Epidermal melanocyte (primary cell): ENCODE data around the gene GDF2.

Source experiments
- DNase-seq: peaks from one replicate; pipeline ENCODE4 v3.0.0; 2011; ENCODE audit warnings: low spot score; ENCODE audit not compliant: insufficient read length

Gene GDF2

DNA sequence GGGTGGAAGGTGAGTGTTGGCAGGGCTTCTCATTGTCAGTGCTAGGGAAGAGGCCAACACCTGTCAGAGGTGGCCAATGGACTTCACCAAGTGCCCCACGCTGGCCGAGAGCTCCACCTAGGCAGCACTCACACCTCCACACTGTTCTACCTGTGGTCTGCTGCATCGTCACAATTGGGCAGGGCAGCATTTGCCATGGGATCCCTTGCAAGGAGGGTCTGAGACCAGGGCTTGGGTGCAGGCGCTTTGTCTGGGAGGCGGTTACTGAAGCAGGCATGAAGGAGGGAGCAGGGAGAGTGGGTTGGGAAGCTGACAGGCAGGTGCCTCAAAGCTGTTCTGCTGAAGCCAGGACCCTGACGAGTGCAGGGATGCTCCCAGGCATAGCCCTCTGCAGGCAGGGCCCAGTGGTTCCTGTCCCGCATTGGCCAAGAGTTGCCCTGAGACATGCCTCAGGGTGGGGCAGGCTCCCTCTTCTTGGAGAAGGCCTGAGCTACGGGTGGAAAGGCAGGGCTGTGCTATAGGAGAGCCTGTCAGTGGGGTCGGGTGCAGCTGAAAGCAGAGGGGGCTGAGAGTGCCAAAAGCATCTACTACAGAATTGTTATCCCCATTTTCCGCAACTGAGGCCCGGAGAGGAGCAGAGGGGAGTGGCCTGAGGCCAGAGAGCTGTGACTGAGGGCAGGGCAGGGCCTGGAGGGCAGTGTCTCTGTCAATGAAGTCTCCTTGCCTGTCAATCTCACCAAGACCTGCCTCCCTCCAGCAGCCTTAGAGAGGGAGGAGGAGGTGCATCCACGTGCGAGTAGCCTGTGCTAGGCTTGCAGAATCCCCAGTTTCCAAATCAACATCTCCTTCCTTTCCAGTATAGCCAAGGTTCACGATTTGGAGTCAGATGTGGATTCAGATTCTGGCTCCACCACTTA is 29.9 kb downstream of the GDF2 start:
- no peak for DNase-seq

DNA sequence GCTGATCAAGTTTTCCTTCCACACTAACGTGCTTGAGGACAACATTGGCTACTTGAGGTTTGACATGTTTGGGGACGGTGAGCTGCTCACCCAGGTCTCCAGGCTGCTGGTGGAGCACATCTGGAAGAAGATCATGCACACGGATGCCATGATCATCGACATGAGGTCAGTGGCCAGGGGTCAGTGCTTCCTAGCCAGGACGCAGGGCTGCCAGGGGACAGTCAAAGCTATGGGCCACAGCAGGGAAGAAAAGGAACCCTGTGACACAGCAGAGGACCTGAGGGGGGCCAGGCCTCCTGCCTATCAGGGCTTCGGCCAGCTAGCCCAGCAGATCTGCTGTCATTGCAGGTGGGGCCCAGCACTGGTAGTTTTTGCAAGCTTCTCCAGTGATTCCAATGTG is 31.1 kb downstream of the GDF2 start:
- no peak for DNase-seq

DNA sequence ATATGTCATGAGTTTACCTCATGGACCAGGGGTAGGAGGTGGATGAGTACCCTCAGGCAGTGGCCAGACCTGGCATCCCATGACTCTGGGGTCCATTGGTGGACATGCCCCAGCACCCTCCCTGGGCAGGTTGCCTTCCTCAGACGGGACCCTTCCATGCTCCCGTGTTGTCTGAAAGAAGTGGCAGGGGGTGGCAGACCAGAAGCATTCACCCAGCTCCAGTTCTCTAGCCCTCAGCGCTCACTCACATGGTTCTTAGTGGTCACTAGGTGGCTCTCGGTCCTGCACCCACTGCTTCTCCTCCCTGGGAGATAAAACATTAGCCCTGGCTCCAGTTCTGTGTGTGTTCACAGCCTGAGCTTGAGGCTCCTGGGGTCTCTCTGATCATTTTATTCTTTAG is 31.9 kb downstream of the GDF2 start:
- DNase-seq: no peak

DNA sequence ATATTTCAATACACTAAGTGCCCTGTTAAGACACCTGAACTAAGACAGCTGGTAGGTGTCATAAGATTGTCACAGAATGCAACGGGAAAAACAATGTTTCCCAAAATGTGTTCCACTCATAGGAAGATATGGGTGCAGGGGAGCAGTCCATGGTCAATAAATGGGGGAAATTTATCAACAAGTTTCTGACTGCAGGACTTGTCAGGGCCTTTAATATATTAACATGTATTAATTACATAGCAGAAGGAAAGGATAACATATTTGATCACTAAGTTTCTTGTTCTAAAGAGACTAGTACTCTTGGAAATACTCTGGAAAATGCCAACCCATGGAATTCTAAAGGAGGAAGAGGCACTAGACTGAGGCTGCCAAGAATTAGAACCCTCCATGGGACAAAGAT is 32.6 kb downstream of the GDF2 start:
- DNase-seq: no peak

DNA sequence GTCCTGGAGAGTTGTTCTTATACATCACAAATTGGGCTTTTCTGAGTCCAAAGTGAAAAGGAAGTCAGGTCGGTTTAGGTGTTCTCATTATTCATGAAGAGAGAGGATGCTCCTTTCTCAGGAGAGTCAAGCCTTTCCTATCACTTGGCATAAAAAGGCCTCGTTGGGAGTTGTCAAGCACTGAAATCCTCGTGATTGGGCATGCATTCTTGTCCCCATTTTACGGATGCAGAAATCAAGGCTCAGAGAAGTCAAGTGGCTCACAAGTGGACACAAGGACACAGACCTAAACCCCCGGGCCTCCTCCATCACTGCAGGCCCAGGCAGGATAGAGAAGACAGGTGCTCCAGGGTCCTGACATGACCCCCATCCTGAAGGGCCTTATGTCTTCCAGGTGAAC is 34.5 kb downstream of the GDF2 start:
- DNase-seq: no peak

DNA sequence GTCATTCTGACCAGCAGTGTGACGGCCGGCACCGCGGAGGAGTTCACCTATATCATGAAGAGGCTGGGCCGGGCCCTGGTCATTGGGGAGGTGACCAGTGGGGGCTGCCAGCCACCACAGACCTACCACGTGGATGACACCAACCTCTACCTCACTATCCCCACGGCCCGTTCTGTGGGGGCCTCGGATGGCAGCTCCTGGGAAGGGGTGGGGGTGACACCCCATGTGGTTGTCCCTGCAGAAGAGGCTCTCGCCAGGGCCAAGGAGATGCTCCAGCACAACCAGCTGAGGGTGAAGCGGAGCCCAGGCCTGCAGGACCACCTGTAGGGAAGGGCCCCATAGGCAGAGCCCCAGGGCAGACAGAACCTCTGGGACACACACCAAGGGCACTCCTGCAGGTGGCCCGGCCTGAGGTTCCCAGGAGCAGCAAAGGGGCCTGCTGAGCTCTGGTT is 34.9 kb downstream of the GDF2 start:
- no peak for DNase-seq

DNA sequence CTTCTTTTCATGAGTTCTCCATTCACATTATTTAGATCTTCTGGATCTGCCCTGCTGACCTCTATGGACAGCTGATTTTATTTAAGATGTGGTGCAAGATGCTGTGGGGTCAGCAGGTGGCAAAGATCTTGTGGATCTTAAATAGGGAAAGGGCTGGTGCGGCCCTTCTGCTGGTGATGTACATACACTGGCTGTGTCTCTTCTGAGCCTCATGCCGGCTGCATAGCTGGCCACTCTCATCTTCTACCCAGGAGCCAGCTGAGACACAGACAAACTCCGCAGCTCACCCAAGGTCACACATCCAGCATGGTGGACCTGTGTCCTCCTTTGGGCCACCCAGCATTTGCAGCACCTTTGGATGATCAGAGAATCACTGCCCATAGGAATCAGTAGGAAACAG is 35.7 kb downstream of the GDF2 start:
- DNase-seq: no peak

DNA sequence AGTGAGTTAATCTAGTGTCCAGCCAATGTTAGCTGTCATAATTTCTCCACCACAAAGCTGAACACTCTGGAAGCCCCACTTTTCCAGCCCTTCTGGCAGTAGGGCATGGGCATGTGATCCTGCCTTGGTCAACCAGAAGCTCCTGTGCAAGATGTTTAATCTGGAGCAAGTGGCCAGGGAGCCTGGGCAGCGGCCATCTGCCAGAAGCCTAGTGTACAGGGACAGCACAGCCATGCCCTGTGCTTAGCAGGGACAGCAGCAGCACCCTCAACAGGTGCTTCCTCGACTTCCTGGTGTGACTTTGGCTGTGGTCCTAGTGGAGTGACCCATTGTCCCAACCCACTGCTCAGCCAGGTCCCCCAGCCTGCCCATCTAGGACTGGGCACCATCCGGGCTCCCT is 36.2 kb downstream of the GDF2 start:
- no peak for DNase-seq

DNA sequence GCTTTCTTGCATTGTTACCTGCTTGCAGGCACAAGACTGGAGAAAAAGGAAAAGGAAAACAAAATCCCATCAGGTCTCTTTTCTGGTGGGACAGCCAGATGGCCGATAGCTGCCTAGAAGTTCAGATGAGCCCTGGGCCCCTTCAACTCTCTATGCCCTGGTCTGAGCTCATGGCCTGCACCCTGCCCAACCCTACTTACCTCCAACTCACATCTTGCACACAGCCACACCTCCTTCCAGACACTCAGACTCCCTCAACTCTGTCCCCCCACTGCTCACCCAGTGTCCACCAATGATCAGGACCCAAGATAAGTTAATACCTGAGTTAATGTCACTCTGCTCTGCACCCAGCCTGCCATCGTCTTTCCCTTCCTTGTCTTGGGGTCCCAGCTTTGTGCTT is 36.8 kb downstream of the GDF2 start:
- no peak for DNase-seq

DNA sequence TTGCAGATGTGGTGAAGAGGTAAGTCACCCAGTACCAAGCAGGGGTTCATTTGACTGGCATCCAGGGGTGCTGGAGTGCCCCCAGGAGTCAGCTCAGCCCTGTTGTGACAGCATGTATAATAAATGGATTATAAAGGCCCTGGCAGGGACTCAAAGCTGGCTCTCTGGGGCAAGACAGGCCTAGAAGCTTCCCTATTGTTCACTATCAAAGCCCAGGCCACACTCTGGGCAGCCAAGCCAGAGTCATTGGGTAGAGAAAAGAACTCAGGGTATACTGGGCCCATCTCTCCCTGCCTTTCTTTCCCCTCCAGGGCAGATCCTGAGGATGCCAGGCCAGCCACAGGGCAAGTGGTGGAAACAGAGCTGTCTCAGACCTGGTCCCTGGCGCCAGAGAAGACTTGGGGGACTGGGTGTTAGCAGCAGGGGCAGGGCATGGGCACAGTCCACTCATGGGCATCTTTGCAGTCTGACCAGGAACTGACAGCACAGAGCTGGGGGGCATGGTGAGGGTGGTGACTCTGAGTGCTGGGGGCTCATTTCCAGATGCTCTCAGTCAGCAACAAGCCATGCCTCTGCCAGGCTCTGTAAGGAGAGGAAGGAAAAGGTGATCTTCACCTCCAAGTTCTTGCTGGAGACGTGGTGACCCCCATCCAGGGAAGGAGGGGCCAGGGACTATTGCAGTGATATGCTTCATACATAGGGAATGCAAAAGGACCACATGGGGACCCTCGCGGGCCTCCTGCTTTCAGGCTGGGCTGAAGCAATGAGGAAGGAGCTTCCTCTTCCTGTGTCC is 37.6 kb downstream of the GDF2 start:
- DNase-seq: no peak

DNA sequence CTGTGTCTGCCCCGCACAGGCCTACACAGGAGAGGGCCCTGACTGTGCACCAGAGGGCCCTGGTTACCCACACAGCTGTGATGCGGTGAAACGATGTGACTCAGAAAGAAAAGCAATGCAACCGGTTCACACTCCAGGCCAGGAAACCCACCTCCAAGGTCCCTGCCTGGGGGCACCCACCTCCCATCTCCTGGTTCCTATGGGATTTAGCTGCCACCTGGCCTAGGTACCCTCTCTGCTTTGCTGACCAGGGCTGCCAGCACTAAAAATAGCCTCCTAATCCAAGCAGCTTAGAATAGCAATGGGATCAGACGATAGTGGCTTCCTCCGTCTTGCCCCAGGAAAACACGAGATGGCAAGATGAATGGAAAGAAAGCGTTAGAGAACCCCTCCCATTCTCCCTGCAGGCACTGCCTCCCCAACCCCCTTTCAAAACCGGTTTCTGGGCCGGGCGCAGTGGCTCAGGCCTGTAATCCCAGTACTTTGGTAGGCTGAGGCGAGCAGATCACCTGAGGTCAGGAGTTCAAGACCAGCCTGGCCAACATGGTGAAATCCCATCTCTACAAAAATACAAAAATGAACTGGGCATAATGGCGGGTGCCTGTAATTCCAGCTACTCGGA is 38.3 kb downstream of the GDF2 start:
- DNase-seq: no peak

DNA sequence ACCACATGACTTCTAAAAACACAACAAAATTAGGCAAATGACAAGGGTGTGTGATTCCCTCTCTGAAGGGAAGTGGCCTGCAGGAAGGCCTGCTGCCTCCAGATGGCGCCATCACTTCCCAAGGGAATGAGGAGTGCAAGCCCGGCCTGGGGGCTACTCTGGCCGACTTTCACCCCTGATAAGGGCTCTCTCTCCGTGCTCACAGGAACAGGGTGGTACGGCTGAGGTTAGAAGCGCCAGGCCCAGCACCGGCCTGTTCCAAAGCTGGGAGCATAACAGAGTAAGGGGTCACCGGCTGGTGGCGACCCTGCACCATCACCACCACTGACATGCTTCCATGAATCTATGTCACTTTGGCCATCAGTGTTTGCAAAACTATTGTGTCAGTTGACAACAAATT is 39.0 kb downstream of the GDF2 start:
- no peak for DNase-seq

DNA sequence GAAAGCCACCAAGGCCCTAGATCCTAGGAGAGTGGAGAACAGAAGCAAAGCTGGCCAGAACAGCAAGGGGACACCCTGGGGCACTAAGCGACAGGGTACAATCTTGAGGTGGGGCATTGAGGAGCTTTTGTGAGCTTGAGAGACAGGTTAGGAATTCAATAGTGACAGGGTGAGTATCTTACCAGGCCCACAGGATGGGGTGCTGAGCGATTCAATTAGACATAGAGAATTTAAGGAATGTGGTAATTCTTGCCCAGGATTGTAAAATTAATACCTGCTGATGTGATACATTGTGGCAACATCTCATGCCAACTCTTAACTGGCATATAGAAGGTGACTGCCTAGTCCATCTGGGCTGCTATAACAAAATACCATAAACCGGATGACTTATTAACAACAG is 39.9 kb downstream of the GDF2 start:
- no peak for DNase-seq

DNA sequence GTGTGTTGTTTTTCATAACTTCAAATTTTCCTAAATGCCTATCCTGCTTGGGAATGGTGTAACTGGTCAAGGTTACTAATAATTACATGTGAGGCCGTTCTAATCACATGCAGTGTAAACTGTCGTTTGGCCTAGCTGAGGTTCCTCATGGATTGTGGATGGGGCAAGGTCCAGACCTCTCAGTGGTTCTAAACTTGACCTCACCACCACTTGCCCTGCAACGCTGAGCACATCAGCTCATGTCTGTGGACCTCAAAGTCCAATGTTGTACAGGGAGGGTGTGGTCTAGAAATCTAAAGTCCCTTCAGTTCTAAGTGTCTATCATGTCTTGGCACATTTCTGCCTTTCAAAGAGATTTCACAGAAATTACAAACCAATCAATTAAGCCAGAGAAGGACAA is 41.5 kb downstream of the GDF2 start:
- DNase-seq: no peak

DNA sequence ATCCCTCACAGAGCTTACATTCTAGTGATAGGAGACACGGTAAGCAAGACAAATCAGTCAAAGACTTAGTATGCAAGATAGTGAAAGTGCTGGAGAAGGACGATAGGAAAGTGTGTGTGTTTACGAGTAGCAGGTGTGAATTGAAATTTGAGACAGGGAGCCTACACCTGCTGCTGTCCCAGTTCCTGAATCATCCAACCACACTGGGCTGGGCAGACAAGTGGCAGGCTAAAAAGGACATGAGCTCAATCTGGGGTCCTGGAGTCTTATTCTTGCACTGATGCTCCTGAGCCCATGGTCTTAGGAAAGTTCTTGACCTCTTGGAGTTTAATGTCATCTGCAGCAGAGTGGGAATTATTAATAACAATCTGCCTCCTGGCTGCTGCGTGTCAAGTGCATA is 42.1 kb downstream of the GDF2 start:
- no peak for DNase-seq

DNA sequence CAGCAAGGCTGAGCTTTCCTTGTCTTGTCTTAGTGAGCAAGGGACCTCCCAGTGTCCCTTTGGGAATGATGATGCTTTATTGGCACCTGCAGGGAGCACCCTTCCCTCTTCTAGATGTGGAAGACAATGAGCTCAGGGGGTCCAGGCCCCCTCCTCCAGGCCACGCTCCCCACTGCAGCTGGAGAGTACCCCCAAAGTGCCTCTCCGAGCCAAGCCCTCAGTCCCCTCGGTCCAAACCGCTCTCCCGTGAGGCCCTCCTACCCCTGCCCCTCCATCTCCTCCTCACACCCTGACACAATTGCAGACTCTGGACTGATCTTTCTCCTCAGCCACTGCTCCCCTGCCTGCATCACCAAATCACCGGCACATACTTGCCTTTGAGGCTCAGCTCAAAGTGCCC is 42.7 kb downstream of the GDF2 start:
- no peak for DNase-seq

DNA sequence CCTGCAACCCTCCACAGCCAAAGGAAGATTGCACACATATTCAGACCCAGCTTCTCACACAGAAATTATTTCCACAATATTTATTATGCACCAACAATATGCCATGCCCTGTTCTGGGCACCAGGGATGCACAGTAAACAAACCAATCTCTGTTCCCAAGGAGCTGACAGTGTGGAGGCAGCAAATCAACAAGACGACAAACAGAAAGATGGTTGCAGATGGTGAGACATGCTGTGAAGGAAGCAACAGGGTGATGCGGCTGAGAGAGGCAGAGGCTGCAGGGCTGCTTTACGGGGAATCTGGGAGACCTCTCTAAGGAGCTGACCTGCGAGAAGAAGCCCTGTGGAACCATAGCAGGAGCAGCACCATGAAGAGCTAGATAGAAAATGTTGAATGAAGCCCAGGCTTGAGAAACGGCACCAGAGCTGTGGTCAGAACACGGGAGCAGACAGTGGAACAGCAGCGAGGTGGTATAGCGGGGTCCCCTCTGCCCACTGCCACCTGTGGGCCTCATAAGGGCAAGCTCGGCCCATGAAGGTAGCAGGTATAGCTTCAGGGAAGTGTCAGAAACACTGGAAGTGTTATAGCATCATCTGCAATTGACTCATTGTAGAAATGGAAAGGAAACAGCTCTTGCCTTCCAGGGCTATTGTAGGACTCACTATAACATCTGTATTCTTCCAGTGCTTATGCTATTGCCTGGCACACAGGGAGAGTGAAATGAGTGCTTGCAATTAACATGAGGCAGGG is 43.4 kb downstream of the GDF2 start:
- DNase-seq: no peak

DNA sequence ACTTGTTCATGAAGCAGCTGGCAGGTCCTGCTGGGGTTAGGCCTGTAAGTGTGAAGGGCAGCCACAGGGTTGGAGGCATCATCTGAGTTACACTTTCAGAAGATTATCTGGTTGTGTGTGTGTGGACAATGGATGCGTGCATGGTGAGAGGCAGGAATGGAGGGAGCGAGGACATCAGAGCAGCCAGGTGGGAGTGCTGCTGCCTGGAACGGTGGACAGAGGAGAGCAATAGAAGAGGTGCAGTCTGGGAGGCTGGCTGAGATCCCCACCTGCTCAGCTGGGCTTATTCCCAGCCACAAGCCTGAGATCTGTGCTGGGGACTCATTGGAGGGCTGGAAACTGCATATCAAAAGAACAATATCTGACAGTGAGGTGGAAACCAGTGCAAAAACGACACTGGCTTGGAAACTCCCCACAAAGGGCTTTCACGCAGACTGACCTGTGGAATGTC is 44.0 kb downstream of the GDF2 start:
- no peak for DNase-seq

DNA sequence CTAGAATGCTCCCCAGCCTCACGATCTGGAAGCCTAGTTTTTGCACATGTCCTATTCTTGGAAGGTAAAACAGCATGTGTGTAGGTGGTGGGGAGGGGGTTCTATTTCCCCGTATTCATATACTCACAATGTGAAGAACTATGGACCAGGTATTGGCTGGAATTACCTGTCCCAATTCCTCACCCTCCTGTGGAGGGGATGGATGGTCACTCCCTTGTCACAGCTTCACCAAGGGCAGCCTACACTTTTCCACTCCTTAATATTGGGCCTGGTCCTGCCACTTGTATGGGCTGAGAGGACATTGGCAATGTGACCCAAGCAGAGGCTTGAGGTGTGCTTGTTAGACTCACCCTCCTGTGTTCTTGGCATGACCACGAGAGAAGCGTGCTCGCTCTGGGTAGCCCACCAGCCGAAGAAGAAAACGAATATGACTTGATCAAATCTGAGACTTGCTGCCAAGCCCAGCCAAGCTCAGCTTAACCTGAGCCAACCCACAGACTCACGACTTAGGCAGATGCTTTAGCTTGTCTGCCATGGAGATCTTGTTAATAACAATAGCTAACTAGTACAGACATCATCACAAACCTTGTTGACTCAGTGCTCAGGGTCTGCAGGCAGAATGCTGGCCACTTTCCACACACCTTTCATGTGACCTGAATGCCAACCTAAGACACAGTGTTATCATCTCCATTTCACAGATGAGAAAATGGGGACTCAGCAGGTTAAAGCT is 44.6 kb downstream of the GDF2 start:
- DNase-seq: no peak

DNA sequence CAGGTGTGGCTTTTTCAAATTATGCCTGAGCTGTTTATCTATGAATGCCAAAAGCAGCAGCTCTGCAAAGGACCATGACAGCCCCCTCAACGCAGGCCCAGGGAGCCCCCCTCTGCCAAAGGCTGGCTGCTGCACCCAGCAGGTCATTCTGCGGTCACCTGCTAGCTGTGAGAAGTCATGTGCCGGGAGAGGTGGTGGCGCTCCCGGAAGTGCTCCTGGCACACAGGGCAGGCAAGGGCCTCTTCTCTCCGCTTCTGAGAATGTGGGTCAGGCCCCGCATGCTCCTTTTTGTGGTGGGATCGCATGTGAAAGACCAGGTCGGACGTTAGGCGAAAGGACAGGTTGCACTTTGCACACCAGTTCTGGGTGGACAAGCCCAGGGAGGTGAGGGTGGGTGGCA is 45.4 kb downstream of the GDF2 start:
- DNase-seq: no peak
